Fibroblast of villous mesenchyme (primary cell): ENCODE measurements around the gene MINDY4. TPM values are rescaled to one million over a fixed set of nuclear protein-coding genes. Genes with fewer than 3 reads are reported as not detected.

ENCODE experiments used
- DNase-seq: peaks from one replicate; pipeline ENCODE4 v3.0.0-alpha.2; 2010; ENCODE audit warnings: low read depth
- H3K4me3 ChIP-seq: 2 replicates; pipeline ENCODE4 v1.5.1; 2011; ENCODE audit warnings: low read depth, mild to moderate bottlenecking, low read length
- CTCF ChIP-seq: IDR thresholded peaks from 2 replicates; pipeline ENCODE4 v1.5.1; 2012; ENCODE audit warnings: low read depth, mild to moderate bottlenecking, low read length; ENCODE audit not compliant: insufficient read depth
- total RNA-seq: library from RNA; depleted of rRNA; stranded (reverse); fragments of >200 nt; gene quantifications from 2 replicates; pipeline ENCODE4 v1.2.3, GENCODE V29; 2012

The MINDY4 gene
- total RNA-seq, 1 donor: 17.3 TPM

- no peak for TF ChIP-seq CTCF
- no peak overlapping the region for H3K4me3 ChIP-seq
- no peak for DNase-seq
These were observed 13.9 kb upstream of the MINDY4 start for GRCh38 chr7:30757342-30757692.

- TF ChIP-seq CTCF: no peak
- DNase-seq: no peak
- H3K4me3 ChIP-seq: no peak overlapping the region
These were observed 10.6 kb upstream of the MINDY4 start for GRCh38 chr7:30760514-30761213.

GRCh38 chr7:30761214-30762156 lies 9.7 kb upstream of the MINDY4 start:
- peak; percentile 87 for DNase-seq
- no peak overlapping the region for H3K4me3 ChIP-seq
- TF ChIP-seq CTCF: no peak

- no peak overlapping the region for H3K4me3 ChIP-seq
- peak; percentile 81 for DNase-seq
- no peak for TF ChIP-seq CTCF
These were observed 6.9 kb upstream of the MINDY4 start for GRCh38 chr7:30764030-30764975.

GRCh38 chr7:30765408-30765807 lies 5.8 kb upstream of the MINDY4 start:
- TF ChIP-seq CTCF: no peak
- H3K4me3 ChIP-seq: no peak overlapping the region
- DNase-seq: no peak

GRCh38 chr7:30770845-30771173 lies 408 bp upstream of the MINDY4 start:
- peak overlapping the region; percentile 80 for H3K4me3 ChIP-seq
- no peak for DNase-seq
- no peak for TF ChIP-seq CTCF
